ENCODE results near the gene IL34. TPM values are rescaled to one million over a fixed set of nuclear protein-coding genes. Genes with fewer than 3 reads are reported as not detected.

IL34 gene
- polyA plus RNA-seq, 1 experiment, result 0.70 TPM

- peaks cover 47% of the 10 kb centered on the region for H3K36me3 ChIP-seq (ENCODE audit: control insufficient read depth, insufficient read depth, low read length)
- DNase-seq (ENCODE audit: low read depth), result no peak
- no peak overlapping the region for H3K4me3 ChIP-seq (ENCODE audit: low read depth, low read length)
- no peaks in the 10 kb centered on the region for H3K27me3 ChIP-seq (ENCODE audit: control insufficient read depth, insufficient read depth, low read length)
- ChIA-PET POLR2A (no interaction called here), CTCF (interaction anchor here (0.7 to 1.3 kb wide), 3 partner anchors 42 to 109 kb away, joined by 3 to 6 read pairs (median 4); no protein-coding TSS in a partner anchor)
- TF ChIP-seq CTCF (IDR thresholded peaks at IDR 0.05; ENCODE audit: insufficient read depth, low read depth, low read length), result no peak
Observed at GRCh38 chr16:70661534-70661917, 15.2 kb downstream of the IL34 start.

DNA sequence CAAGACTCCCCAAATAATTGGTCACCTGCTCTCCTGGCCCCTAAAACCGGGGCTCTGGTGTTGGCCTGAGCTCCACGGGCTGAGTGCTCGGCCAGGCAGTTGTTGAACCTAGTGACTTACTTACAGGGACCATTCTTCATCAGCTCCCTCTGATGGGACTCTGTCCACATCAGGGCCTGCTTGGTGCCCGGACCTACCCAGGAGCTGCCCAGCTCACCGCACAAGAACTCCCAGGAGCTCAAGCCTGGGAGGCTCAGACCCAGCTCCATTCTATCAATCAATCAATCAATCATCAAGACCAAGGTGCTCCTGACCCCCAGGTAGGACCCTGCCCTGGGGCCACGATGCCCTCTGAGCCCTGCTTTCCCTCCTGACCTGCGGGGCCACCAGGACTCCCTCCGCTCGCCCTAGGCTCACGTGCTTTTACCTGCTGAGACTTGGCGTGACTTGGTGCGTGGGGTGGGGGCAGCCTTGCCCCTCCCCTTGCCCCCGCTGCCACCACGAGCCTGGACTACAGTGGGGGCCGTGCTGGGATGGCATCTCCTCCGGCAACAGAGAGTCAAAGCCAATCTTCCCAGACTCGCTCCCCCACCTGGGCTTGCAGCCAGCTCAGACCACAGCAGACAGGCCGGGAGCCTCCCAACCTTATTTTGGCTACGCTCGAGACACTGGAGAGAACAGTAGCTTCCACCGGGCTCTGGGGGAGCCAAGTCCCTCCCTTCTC is 15.7 kb downstream of the IL34 start:
- H3K36me3 ChIP-seq (ENCODE audit: control insufficient read depth, insufficient read depth, low read length), result peaks cover 47% of the 10 kb centered on the region
- H3K4me3 ChIP-seq (ENCODE audit: low read depth, low read length), result no peak overlapping the region
- POLR2A ChIA-PET, result no interaction called here
- H3K27me3 ChIP-seq (ENCODE audit: control insufficient read depth, insufficient read depth, low read length), result no peaks in the 10 kb centered on the region
- CTCF ChIA-PET, result interaction anchor here (0.7 to 1.3 kb wide), 4 partner anchors 41 to 109 kb away, joined by 3 to 6 read pairs (median 4); no protein-coding TSS in a partner anchor
- TF ChIP-seq CTCF (IDR thresholded peaks at IDR 0.05; ENCODE audit: insufficient read depth, low read depth, low read length), result no peak
- no peak for DNase-seq (ENCODE audit: low read depth)

DNA sequence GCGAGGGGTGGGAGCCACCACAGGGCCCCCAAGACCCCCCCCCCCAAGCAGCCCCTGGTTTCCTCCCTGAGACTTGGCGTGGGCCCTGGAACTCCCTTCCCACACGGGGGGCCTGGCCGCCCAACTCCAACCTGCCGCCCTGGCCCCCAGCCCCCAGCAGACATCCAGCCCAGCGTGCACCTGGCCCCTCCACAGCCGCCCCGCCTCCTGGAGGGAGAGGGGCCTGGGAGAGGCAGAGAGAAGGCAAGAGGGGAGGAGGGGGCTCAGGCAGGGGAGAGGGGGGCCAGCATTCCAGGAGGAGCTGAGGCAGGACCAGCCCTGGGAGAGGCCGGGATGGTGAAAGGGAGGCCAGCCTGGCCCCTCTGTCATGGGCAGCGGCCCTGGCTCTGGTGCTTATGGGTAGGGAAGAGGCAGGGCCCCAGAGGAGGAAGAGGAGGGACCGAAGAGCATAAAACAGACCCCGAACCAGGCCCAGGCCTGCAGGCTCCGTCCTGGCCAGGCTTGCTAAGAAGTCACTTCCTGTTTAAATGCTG is 16.7 kb downstream of the IL34 start:
- Histone ChIP-seq H3K4me3 (ENCODE audit: low read depth, low read length) (no peak overlapping the region), H3K36me3 (ENCODE audit: control insufficient read depth, insufficient read depth, low read length) (peaks cover 51% of the 10 kb centered on the region), H3K27me3 (ENCODE audit: control insufficient read depth, insufficient read depth, low read length) (no peaks in the 10 kb centered on the region)
- DNase-seq (ENCODE audit: low read depth), result no peak
- POLR2A ChIA-PET, result no interaction called here
- CTCF ChIA-PET, result no interaction called here
- TF ChIP-seq CTCF (IDR thresholded peaks at IDR 0.05; ENCODE audit: insufficient read depth, low read depth, low read length), result no peak

- ChIA-PET CTCF (interaction anchor here (1.6 kb wide), 1 partner anchor 107 kb away, joined by 6 read pairs; no protein-coding TSS in a partner anchor), POLR2A (no interaction called here)
- Histone ChIP-seq H3K36me3 (ENCODE audit: control insufficient read depth, insufficient read depth, low read length) (peaks cover 53% of the 10 kb centered on the region), H3K27me3 (ENCODE audit: control insufficient read depth, insufficient read depth, low read length) (no peaks in the 10 kb centered on the region), H3K4me3 (ENCODE audit: low read depth, low read length) (no peak overlapping the region)
- no peak for TF ChIP-seq CTCF (IDR thresholded peaks at IDR 0.05; ENCODE audit: insufficient read depth, low read depth, low read length)
- DNase-seq (ENCODE audit: low read depth), result no peak
Observed at GRCh38 chr16:70663524-70664324, 17.4 kb downstream of the IL34 start.

Measured in BJ (cell line).